Middle frontal gyrus (tissue), 1 donor: ENCODE measurements around the gene MYO10.
"Not testable (repeated sequence)": the region's sequence is repeated elsewhere in the genome, so short reads cannot be mapped to it uniquely, and the experiment has no call there.

Source experiments
- DNase-seq: peaks from one replicate; pipeline ENCODE4 v3.0.0-alpha.2; 2015; ENCODE audit warnings: low spot score; ENCODE audit errors: extremely low spot score

The MYO10 gene

GRCh38 chr5:16936150-16936988, at the start of gene MYO10:
Gene MYO10 (minus strand): TSS chr5:16936288. CDS start chr5:16935808, 480 bp downstream.
- DNase-seq = no peak

GRCh38 chr5:16985304-16985703, 49.2 kb upstream of the MYO10 start:
- not testable (repeated sequence) for DNase-seq

- no peak for DNase-seq
Measured at GRCh38 chr5:16983972-16984371, 47.9 kb upstream of the MYO10 start.

GRCh38 chr5:16983022-16983639, 47.0 kb upstream of the MYO10 start:
- no peak for DNase-seq

GRCh38 chr5:16981700-16982099, 45.6 kb upstream of the MYO10 start:
- no peak for DNase-seq

GRCh38 chr5:16980983-16981382, 44.9 kb upstream of the MYO10 start:
- no peak for DNase-seq

GRCh38 chr5:16978296-16978695, 42.2 kb upstream of the MYO10 start:
- no peak for DNase-seq

GRCh38 chr5:16976625-16977008, 40.5 kb upstream of the MYO10 start:
- DNase-seq = no peak

- DNase-seq = no peak
Measured at GRCh38 chr5:16975950-16976624, 40.0 kb upstream of the MYO10 start.

- DNase-seq = no peak
Measured at GRCh38 chr5:16974981-16975380, 38.9 kb upstream of the MYO10 start.

GRCh38 chr5:16970826-16971225, 34.7 kb upstream of the MYO10 start:
- no peak for DNase-seq

GRCh38 chr5:16970260-16970659, 34.2 kb upstream of the MYO10 start:
- no peak for DNase-seq

- DNase-seq = no peak
Measured at GRCh38 chr5:16965581-16965980, 29.5 kb upstream of the MYO10 start.

- no peak for DNase-seq
Measured at GRCh38 chr5:16963821-16964220, 27.7 kb upstream of the MYO10 start.

- DNase-seq = no peak
Measured at GRCh38 chr5:16961131-16961530, 25.0 kb upstream of the MYO10 start.

- no peak for DNase-seq
Measured at GRCh38 chr5:16957304-16958196, 21.5 kb upstream of the MYO10 start.

- no peak for DNase-seq
Measured at GRCh38 chr5:16953729-16954128, 17.6 kb upstream of the MYO10 start.

GRCh38 chr5:16952968-16953671, 17.0 kb upstream of the MYO10 start:
- DNase-seq = no peak

- no peak for DNase-seq
Measured at GRCh38 chr5:16946725-16947124, 10.6 kb upstream of the MYO10 start.

GRCh38 chr5:16944816-16945562, 8.9 kb upstream of the MYO10 start:
- no peak for DNase-seq
